GM08714 (cell line): ENCODE data around the gene VSTM2B.

Experiments used
- H3K4me3 ChIP-seq: fragments of 200-500 bp; sonication (Bioruptor generic); 2 replicates; pipeline ENCODE4 v1.5.1; 2014; ENCODE audit warnings: mild to moderate bottlenecking, low read length, inconsistent platforms
- ZNF274 ChIP-seq: IDR thresholded peaks from 2 replicates; pipeline ENCODE4 v1.6.1; 2012; ENCODE audit warnings: mild to moderate bottlenecking, low read depth, low read length

VSTM2B gene

DNA sequence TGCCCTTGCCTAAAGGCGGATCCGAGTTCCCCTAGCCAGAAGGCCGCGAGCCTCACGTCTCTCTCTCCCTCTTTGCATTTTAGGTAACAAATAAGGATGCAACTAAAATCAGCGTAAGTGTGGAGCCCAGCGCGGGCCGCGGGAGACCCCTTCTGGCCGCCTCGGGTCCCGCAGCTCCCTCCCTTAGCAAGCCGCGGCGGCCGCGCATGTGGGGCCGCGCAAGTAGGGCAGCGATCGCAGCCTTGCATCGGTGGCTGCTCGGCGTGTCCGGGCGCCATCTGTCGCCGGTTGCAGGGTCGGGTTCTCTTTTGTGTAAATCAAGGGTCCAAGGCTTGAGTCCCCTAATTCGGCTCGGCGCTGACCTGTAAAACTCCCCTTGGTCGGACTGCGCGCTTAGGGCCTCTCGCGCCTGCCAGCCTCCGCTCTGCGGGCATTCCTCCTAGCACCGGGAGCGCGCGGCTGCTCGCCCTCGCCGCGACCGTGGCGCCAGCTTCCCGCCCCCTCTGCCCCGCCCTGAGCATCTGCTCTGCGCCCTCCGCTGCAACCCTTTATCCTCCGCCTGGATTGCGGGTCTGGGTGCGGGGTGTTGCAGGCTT, 2.7 kb downstream of the VSTM2B start:
- H3K4me3 ChIP-seq, result no peak overlapping the region
- no peak for TF ChIP-seq ZNF274

DNA sequence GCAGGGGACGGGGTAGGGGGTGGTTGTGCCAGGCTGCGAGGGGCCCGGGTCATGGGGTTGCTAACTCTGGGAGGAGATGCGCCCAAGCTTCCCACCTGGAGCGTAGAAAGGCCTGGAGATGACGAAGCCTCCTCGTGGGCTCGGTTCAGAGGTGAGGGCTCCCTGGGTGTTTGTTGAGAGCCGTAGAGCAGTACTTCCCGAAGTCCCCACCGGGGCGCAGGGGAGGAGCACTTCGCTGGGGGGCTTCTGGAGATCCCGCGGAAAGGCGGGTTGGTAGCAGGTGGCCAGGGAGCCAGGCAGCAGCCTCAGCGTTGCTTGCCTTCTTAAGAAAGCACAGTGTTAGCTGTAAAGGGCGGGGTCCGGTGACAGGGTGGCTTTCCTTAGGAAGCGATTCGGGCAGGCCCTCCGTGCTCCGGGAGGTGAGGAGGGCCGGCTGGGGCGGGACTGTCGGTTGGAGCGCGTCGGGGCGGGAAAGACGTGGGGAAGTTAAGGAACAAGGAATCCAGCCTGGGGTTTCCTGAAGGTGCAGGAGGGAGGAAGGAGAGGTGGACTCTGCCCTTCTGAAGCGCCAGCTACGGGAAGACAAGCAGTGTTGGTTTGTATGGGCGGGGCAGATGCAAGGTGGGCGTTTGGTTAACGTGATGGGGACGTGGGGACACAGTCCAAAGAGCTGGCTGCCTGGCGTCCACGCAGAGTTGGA, 3.3 kb downstream of the VSTM2B start:
- no peak overlapping the region for H3K4me3 ChIP-seq
- TF ChIP-seq ZNF274, result no peak

- no peak for TF ChIP-seq ZNF274
- H3K4me3 ChIP-seq, result no peak overlapping the region
Observed at GRCh38 chr19:29529646-29530539, 4.1 kb downstream of the VSTM2B start.

DNA sequence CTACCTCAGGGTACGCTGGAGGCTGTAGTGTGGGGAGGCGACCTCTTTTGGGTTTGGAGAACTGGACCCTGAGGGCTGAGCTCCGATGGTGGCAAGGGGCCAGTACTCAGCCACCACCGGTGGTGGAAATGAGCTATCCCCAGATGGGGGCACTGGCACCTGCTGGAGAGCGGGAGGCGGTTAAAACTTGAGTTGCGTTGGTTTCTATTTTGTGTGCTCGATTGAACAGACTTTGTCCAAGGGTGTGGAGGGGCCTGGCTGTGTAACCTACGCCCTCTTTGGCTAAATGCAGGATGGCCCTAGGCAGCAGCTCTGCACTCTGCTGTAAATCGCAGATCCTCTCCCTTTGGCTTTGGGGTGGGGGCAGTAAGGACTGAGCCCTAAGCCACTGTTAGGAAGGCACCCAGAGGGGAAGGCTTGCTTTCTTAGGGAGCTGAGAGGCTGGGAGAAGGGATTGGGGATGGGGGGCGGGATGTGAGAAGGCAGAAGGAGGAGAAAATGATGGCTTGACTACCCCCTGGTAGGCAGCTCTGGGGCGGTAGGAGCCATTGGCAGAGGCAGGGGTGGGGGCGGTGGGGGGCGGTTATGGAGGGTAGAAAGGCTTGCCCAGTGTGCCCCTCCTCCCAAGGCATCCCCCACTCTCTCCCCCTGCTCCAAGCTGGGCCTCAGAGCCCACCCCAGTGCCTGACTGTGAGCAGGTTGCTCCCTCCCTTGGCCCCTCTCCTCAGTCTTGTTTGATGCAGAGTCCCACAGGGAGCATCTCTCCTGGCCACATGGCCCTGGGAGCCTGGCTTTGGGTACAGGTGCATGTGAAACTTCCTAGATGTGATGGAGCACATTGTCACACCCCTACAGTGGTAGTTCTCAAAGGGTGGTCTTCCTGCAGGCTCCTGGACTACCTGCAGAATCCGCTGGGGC, 5.0 kb downstream of the VSTM2B start:
- no peak for TF ChIP-seq ZNF274
- no peak overlapping the region for H3K4me3 ChIP-seq

GRCh38 chr19:29531458-29532025, 5.7 kb downstream of the VSTM2B start:
- no peak overlapping the region for H3K4me3 ChIP-seq
- no peak for TF ChIP-seq ZNF274

DNA sequence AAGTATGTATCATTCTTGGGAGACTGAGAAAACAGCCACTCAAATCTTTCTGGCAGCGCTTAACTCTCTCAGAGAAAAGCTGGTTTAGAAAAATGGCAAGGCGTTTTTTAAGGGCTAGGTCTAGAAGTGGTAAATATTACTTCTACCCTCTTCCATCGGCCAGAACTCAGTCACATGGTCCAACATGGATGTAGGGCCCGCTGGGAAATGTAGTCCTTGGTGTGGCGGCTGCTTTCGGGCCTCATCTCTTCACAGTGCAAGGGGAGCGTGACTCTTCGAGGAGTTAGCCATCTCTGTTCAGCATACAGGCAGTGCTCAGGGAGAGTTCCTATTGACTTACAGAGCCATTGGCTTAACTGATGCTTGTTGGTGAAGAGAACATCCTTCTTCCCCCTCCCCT, 6.3 kb downstream of the VSTM2B start:
- H3K4me3 ChIP-seq, result no peak overlapping the region
- TF ChIP-seq ZNF274, result no peak

GRCh38 chr19:29532956-29533355, 7.2 kb downstream of the VSTM2B start:
- no peak for TF ChIP-seq ZNF274
- no peak overlapping the region for H3K4me3 ChIP-seq

DNA sequence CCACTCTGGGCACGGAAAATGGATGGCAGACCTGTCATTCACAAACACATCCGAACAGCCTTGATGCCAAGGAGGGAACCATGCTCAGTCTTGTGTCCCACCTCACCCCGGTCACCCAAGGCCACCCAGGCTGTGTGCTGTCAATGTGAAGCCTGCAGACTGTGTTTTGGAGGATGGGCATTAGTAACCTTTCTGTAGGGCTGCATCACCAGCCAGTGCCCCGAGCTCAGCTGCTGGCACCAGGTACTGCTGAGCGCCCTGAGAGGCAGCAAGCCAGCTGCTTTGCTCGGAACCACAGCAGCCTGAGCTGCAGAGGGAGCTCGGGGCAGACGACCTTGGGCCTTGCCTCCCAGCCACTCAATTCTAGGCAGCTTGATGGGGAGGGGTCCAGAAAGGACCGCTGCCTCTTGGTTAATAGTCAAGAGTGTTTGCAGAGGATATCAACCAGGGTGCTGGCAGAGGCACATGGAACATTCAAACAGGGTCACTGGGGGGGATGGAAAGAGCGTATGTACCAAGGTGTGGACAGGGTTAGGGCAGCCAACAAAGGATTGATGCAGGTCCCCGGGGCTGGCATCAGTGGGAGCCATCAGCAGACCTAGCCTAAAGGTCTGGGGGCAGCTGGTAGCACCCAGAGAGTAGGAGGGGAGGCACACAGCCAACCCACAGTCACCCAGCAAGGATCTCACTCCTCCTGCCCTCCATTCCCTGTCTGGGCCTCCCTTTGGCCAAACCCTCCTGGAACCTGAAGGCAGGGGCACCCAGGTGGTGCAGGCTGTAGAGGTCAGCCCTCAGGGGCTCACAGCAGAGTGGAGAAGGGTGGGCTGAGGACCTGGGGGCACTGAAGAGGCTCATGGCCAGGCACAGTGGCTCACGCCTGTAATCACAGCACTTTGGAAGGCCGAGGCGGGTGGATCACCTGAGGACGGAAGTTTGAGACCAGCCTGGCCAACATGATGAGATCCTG, 8.1 kb downstream of the VSTM2B start:
- H3K4me3 ChIP-seq, result no peak overlapping the region
- no peak for TF ChIP-seq ZNF274

DNA sequence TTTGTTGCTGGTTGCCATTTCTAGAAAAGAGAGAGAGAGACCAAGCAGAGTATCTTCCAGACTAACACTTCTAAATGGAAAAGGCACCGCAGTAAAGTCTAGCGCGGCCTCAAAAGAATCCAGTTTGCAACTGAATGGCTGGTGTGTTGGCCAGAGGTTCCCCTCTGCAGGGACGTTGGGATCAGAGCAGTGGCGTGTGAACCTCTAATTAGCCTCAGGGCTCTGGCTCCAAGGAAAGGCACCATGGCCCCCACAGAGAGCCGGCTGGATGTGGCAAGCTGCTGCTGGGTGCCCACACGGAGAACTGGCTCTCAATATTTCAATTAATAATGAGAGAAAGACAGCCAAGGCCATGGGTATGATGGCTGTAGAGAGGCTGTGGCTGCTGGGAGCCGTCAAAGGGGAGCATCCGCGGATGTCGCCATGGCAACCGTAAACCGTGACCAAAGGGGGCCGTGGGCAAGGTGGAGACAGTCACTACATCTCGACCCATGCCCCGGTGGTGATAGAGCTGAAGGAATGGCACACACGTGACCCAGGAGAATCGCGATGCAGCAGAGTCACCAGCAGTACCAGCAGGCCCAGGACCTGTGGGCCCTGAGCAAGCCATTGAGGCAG, 9.5 kb downstream of the VSTM2B start:
- no peak for TF ChIP-seq ZNF274
- no peak overlapping the region for H3K4me3 ChIP-seq

- TF ChIP-seq ZNF274, result no peak
- no peak overlapping the region for H3K4me3 ChIP-seq
Observed at GRCh38 chr19:29535984-29536508, 10.3 kb downstream of the VSTM2B start.

- TF ChIP-seq ZNF274, result no peak
- no peak overlapping the region for H3K4me3 ChIP-seq
Observed at GRCh38 chr19:29537181-29537580, 11.4 kb downstream of the VSTM2B start.

DNA sequence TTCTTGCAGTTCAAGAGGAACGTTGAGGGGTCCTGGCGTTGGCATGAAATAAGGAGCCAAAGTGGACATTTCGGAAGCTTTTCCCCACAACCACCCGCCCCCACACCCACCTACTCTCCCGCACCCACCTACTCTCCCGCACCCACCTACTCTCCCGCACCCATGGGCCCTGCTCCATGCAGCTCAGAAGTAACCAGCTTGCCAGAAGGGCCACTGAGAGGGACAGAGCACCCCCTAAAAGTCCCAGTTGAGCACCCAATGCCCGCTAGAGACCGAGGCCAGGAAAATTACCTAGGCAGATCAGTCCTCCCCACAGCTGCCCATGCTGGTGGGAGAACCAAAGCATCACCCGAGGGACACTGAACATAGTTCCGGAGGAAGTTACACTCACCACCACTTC, 11.8 kb downstream of the VSTM2B start:
- no peak overlapping the region for H3K4me3 ChIP-seq
- no peak for TF ChIP-seq ZNF274
